Keratinocyte (primary cell): ENCODE data around the gene NUDT2. TPM values are rescaled to one million over a fixed set of nuclear protein-coding genes. Genes with fewer than 3 reads are reported as not detected.

Experiments used
- DNase-seq: peaks from one replicate; pipeline ENCODE4 v3.0.0-alpha.2; 2011; ENCODE audit warnings: low read depth, missing footprints, low spot score
- FAIRE-seq: peaks from 2 replicates; lab custom pipeline; 2011; peaks lifted over from hg19 to GRCh38; lab: Jason Lieb, UNC
- H2AFZ ChIP-seq: 2 replicates; pipeline ENCODE4 v1.6.0; 2012; ENCODE audit warnings: low read length, control low read depth, inconsistent platforms; ENCODE audit not compliant: control insufficient read depth
- H3K27ac ChIP-seq: 2 replicates; pipeline ENCODE4 v1.5.1; 2011; ENCODE audit warnings: low read length; ENCODE audit not compliant: control insufficient read depth, insufficient read depth
- H3K27me3 ChIP-seq: 3 replicates; pipeline ENCODE4 v1.6.0; 2011; ENCODE audit warnings: low read length; ENCODE audit not compliant: control insufficient read depth, insufficient read depth; ENCODE audit errors: extremely low read depth
- H3K36me3 ChIP-seq, 2 experiments: 2 replicates in 1 of 2; 3 replicates in 1 of 2; pipeline ENCODE4 v1.5.1; 2011; ENCODE audit warnings: low read length in 2 of 2, mild to moderate bottlenecking in 1 of 2; ENCODE audit not compliant: control insufficient read depth in 2 of 2, insufficient read depth in 2 of 2; ENCODE audit errors: extremely low read depth in 1 of 2
- H3K4me1 ChIP-seq: 3 replicates; pipeline ENCODE4 v1.5.1; 2011; ENCODE audit warnings: low read length; ENCODE audit not compliant: control insufficient read depth, insufficient read depth; ENCODE audit errors: extremely low read depth
- H3K4me2 ChIP-seq: 3 replicates; pipeline ENCODE4 v1.6.0; 2011; ENCODE audit warnings: low read depth, low read length; ENCODE audit not compliant: control insufficient read depth, insufficient read depth; ENCODE audit errors: extremely low read depth
- H3K4me3 ChIP-seq, 3 experiments: fragments of 200-600 bp in 1 of 3; sonication (generic) in 1 of 3; 2 replicates in 2 of 3; 3 replicates in 1 of 3; pipeline ENCODE4 v1.5.1; 2011 to 2016; ENCODE audit warnings: low read length in 3 of 3, mild to moderate bottlenecking in 3 of 3, control low read depth in 2 of 3, inconsistent platforms in 1 of 3, low read depth in 1 of 3, mixed read lengths in 1 of 3, mixed run types in 1 of 3, moderate library complexity in 1 of 3; ENCODE audit not compliant: control insufficient read depth in 2 of 3, insufficient read depth in 2 of 3; ENCODE audit errors: extremely low read depth in 1 of 3
- H3K79me2 ChIP-seq: 2 replicates; pipeline ENCODE4 v1.6.0; 2012; ENCODE audit warnings: low read length; ENCODE audit not compliant: control insufficient read depth, insufficient read depth
- H3K9ac ChIP-seq: 3 replicates; pipeline ENCODE4 v1.6.0; 2011; ENCODE audit warnings: low read length; ENCODE audit not compliant: control insufficient read depth, insufficient read depth; ENCODE audit errors: extremely low read depth
- H3K9me1 ChIP-seq: 3 replicates; pipeline ENCODE4 v1.6.0; 2011; ENCODE audit warnings: low read length; ENCODE audit not compliant: control insufficient read depth, insufficient read depth; ENCODE audit errors: extremely low read depth
- H3K9me3 ChIP-seq: 2 replicates; pipeline ENCODE4 v1.5.1; 2012; ENCODE audit warnings: low read depth, low read length; ENCODE audit not compliant: control insufficient read depth
- H4K20me1 ChIP-seq: 3 replicates; pipeline ENCODE4 v1.6.0; 2011; ENCODE audit warnings: low read length; ENCODE audit not compliant: control insufficient read depth, insufficient read depth; ENCODE audit errors: extremely low read depth
- EZH2 ChIP-seq: IDR thresholded peaks from one replicate; pipeline ENCODE4 v1.6.1; 2012; ENCODE audit warnings: inconsistent platforms, mild to moderate bottlenecking, low read length, moderate library complexity
- dilution Hi-C: fragments of 300-500 bp; cut with MboI; formaldehyde crosslinking; loops from one replicate; pipeline ENCODE4 v1.7.0; 2020; ENCODE audit warnings: low sequenced_read_pairs; ENCODE audit not compliant: extremely low pct_ligation_motif_present
- polyA plus RNA-seq, 5 experiments: library from polyadenylated mRNA; depleted of rRNA in 3 of 5; stranded (reverse) in 3 of 5; stranded (forward) in 1 of 5; unstranded in 1 of 5; fragments of >200 nt; gene quantifications; 1 replicate in 1 of 5; 2 replicates in 3 of 5; 3 replicates in 1 of 5; pipeline versions ENCODE4 v1.2.1 to v1.2.3, GENCODE V29; 2011 to 2012; ENCODE audit warnings: missing spikeins in 2 of 5, low read depth in 1 of 5, low replicate concordance in 1 of 5
- TF ChIP-seq, protein P1 (sequence below), 3 experiments: IDR thresholded peaks in 1 of 3; conservative IDR thresholded peaks in 1 of 3; optimal IDR thresholded peaks in 1 of 3; 2 replicates in 2 of 3; 3 replicates in 1 of 3; pipeline versions ENCODE3 to v1.5.1; 2011; ENCODE audit warnings: low read length in 3 of 3, mild to moderate bottlenecking in 3 of 3, moderate library complexity in 2 of 3, control low read depth in 1 of 3, inconsistent platforms in 1 of 3; ENCODE audit not compliant: insufficient read depth in 2 of 3; ENCODE audit errors: extremely low read depth in 1 of 3

Gene NUDT2
- polyA plus RNA-seq, 1 donor (not counting 4 experiments of a cell fraction or from before 2014, with no cell fraction given): 33.4 TPM

DNA sequence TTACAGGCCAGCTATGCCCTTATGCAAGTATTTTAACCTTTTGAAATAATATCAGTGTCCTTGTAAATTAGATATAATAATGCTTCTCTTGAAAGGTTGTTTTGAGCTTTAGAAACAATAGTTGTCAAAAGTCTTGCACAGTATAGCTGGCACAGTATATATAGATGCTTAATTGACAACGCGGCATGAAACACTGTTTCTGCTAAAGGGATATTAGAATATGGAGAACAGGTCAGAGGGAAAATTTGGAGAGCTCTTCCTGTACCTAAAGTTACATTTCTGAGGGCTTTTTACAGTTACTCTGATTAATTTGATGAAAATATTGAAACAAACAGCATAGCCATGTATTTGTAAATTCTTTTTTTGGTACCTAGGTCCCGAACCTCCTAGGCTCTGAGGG is 4.5 kb downstream of the NUDT2 start:
- H3K36me3 ChIP-seq: peaks cover 7 to 8% of the 10 kb centered on the region in 2 experiments
- H3K9me3 ChIP-seq: no peaks in the 10 kb centered on the region
- peaks cover 16% of the 10 kb centered on the region for H3K4me1 ChIP-seq
- H4K20me1 ChIP-seq: no peaks in the 10 kb centered on the region
- dilution Hi-C loops: no loop called here
- peaks cover 21% of the 10 kb centered on the region for H3K79me2 ChIP-seq
- H3K9ac ChIP-seq: no peak overlapping the region
- FAIRE-seq (no peak), DNase-seq (no peak)
- H3K4me2 ChIP-seq: no peak overlapping the region
- TF ChIP-seq EZH2: no peak
- TF ChIP-seq, protein P1, sequence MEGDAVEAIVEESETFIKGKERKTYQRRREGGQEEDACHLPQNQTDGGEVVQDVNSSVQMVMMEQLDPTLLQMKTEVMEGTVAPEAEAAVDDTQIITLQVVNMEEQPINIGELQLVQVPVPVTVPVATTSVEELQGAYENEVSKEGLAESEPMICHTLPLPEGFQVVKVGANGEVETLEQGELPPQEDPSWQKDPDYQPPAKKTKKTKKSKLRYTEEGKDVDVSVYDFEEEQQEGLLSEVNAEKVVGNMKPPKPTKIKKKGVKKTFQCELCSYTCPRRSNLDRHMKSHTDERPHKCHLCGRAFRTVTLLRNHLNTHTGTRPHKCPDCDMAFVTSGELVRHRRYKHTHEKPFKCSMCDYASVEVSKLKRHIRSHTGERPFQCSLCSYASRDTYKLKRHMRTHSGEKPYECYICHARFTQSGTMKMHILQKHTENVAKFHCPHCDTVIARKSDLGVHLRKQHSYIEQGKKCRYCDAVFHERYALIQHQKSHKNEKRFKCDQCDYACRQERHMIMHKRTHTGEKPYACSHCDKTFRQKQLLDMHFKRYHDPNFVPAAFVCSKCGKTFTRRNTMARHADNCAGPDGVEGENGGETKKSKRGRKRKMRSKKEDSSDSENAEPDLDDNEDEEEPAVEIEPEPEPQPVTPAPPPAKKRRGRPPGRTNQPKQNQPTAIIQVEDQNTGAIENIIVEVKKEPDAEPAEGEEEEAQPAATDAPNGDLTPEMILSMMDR (optimal IDR thresholded peaks at IDR 0.05 in 1 of 3, IDR thresholded peaks at IDR 0.05 in 1 of 3, conservative IDR thresholded peaks at IDR 0.05 in 1 of 3; ENCODE audit: extremely low read depth in 1 of 3, insufficient read depth in 2 of 3, low read length in 3 of 3): no peak
- no peak overlapping the region for H3K27ac ChIP-seq
- no peak overlapping the region for H3K4me3 ChIP-seq
- H3K9me1 ChIP-seq: no peaks in the 10 kb centered on the region
- H3K27me3 ChIP-seq: no peaks in the 10 kb centered on the region
- no peak overlapping the region for H2AFZ ChIP-seq

DNA sequence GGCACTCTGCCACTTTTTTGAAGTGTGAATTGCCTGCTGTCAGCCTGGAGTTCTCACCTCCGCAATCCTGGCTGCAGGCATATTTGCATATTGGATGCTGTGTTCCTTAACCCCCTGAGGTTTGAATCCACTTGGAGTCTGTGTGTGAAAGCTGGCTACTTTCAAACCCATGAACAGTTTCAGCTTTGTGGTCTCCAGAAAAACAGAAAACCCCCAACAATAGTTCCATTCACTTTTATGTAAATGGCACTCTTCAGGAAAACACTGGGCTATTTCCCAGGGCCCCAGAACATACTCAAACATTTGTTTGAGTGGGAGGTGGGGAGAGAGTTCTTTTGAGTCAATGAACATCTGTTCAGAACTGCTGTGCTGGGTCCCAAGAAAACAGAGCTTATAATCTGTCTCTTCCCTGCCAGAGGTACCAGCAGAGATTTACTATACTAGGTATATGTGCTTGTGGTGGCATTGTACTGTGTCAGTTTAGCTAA is 5.0 kb downstream of the NUDT2 start:
- peaks cover 21% of the 10 kb centered on the region for H3K79me2 ChIP-seq
- H3K4me3 ChIP-seq: no peak overlapping the region
- dilution Hi-C loops: no loop called here
- no peaks in the 10 kb centered on the region for H3K9me3 ChIP-seq
- no peaks in the 10 kb centered on the region for H4K20me1 ChIP-seq
- no peak overlapping the region for H3K9ac ChIP-seq
- H3K36me3 ChIP-seq: peaks cover 9 to 10% of the 10 kb centered on the region in 2 experiments
- peaks cover 16% of the 10 kb centered on the region for H3K4me1 ChIP-seq
- FAIRE-seq (no peak), DNase-seq (no peak)
- no peak overlapping the region for H3K27ac ChIP-seq
- no peak overlapping the region for H3K4me2 ChIP-seq
- H3K27me3 ChIP-seq: no peaks in the 10 kb centered on the region
- TF ChIP-seq EZH2: no peak
- TF ChIP-seq, protein P1 (optimal IDR thresholded peaks at IDR 0.05 in 1 of 3, IDR thresholded peaks at IDR 0.05 in 1 of 3, conservative IDR thresholded peaks at IDR 0.05 in 1 of 3; ENCODE audit: extremely low read depth in 1 of 3, insufficient read depth in 2 of 3, low read length in 3 of 3): no peak
- H2AFZ ChIP-seq: no peak overlapping the region
- no peaks in the 10 kb centered on the region for H3K9me1 ChIP-seq
